ENCODE results near the gene MRPL11. TPM values are rescaled to one million over a fixed set of nuclear protein-coding genes. Genes with fewer than 3 reads are reported as not detected.

MRPL11 gene
- polyA plus RNA-seq, 1 donor (not counting 4 experiments of a cell fraction or from before 2014, with no cell fraction given), result 51.7 TPM

GRCh38 chr11:66473167-66473566 is 34.5 kb upstream of the MRPL11 start:
- dilution Hi-C loops (cut with MboI; ENCODE audit: extremely low pct_ligation_motif_present, low sequenced_read_pairs), result no loop called here
- peaks cover 7% of the 10 kb centered on the region for H3K4me1 ChIP-seq (ENCODE audit: control insufficient read depth, extremely low read depth, insufficient read depth, low read length)
- H4K20me1 ChIP-seq (ENCODE audit: control insufficient read depth, extremely low read depth, insufficient read depth, low read length), result no peaks in the 10 kb centered on the region
- no peak overlapping the region for H3K27ac ChIP-seq (ENCODE audit: control insufficient read depth, insufficient read depth, low read length)
- FAIRE-seq (no peak), DNase-seq (ENCODE audit: low read depth, low spot score) (no peak)
- TF ChIP-seq EZH2 (IDR thresholded peaks at IDR 0.05; ENCODE audit: low read length) (no peak), CTCF (optimal IDR thresholded peaks at IDR 0.05 in 1 of 3, IDR thresholded peaks at IDR 0.05 in 1 of 3, conservative IDR thresholded peaks at IDR 0.05 in 1 of 3; ENCODE audit: extremely low read depth in 1 of 3, insufficient read depth in 2 of 3, low read length in 3 of 3) (no peak)
- no peaks in the 10 kb centered on the region for H3K9me1 ChIP-seq (ENCODE audit: control insufficient read depth, extremely low read depth, insufficient read depth, low read length)
- no peaks in the 10 kb centered on the region for H3K9me3 ChIP-seq (ENCODE audit: control insufficient read depth, low read depth, low read length)
- no peak overlapping the region for H3K4me2 ChIP-seq (ENCODE audit: control insufficient read depth, extremely low read depth, insufficient read depth, low read depth, low read length)
- no peak overlapping the region for H3K4me3 ChIP-seq (ENCODE audit: control insufficient read depth in 2 of 3, extremely low read depth in 1 of 3, insufficient read depth in 2 of 3, low read depth in 1 of 3, low read length in 3 of 3)
- no peak overlapping the region for H3K9ac ChIP-seq (ENCODE audit: control insufficient read depth, extremely low read depth, insufficient read depth, low read length)
- no peaks in the 10 kb centered on the region for H3K27me3 ChIP-seq (ENCODE audit: control insufficient read depth, extremely low read depth, insufficient read depth, low read length)
- H3K79me2 ChIP-seq (ENCODE audit: control insufficient read depth, insufficient read depth, low read length), result no peaks in the 10 kb centered on the region
- H3K36me3 ChIP-seq (ENCODE audit: control insufficient read depth in 2 of 2, extremely low read depth in 1 of 2, insufficient read depth in 2 of 2, low read length in 2 of 2), result peaks cover 7 to 13% of the 10 kb centered on the region in 2 experiments
- no peak overlapping the region for H2AFZ ChIP-seq (ENCODE audit: control insufficient read depth, low read length)

DNA sequence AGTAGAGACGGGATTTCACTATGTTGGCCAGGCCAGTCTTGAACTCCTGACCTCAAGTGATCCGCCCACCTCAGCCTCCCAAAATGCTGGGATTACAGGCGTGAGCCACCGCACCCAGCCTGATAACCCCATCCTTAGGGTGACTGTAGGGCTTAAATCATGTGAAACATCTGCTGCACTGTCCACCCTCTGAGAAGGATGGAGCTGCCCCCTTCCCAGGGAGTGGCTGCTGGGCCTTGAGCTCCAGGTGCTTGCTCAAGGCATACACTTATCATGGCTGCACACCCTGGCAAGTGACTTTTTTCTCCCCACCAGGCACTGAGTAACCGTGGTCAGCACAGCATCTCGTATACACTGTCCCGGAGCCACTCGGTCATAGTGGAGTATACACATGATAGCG is 33.4 kb upstream of the MRPL11 start:
- peaks cover 7 to 13% of the 10 kb centered on the region in 2 experiments for H3K36me3 ChIP-seq (ENCODE audit: control insufficient read depth in 2 of 2, extremely low read depth in 1 of 2, insufficient read depth in 2 of 2, low read length in 2 of 2)

More for the DNA sequence above, 33.4 kb upstream of the MRPL11 start:
- no peaks in the 10 kb centered on the region for H3K79me2 ChIP-seq (ENCODE audit: control insufficient read depth, insufficient read depth, low read length)
- H3K27me3 ChIP-seq (ENCODE audit: control insufficient read depth, extremely low read depth, insufficient read depth, low read length), result no peaks in the 10 kb centered on the region
- peaks cover 14% of the 10 kb centered on the region for H3K4me1 ChIP-seq (ENCODE audit: control insufficient read depth, extremely low read depth, insufficient read depth, low read length)
- H3K4me2 ChIP-seq (ENCODE audit: control insufficient read depth, extremely low read depth, insufficient read depth, low read depth, low read length), result no peak overlapping the region
- dilution Hi-C loops (cut with MboI; ENCODE audit: extremely low pct_ligation_motif_present, low sequenced_read_pairs), result no loop called here
- H3K4me3 ChIP-seq (ENCODE audit: control insufficient read depth in 2 of 3, extremely low read depth in 1 of 3, insufficient read depth in 2 of 3, low read depth in 1 of 3, low read length in 3 of 3), result no peak overlapping the region
- no peak for FAIRE-seq
- H2AFZ ChIP-seq (ENCODE audit: control insufficient read depth, low read length), result no peak overlapping the region
- H3K9me1 ChIP-seq (ENCODE audit: control insufficient read depth, extremely low read depth, insufficient read depth, low read length), result no peaks in the 10 kb centered on the region
- DNase-seq (ENCODE audit: low read depth, low spot score), result no peak
- no peak overlapping the region for H3K27ac ChIP-seq (ENCODE audit: control insufficient read depth, insufficient read depth, low read length)
- TF ChIP-seq EZH2 (IDR thresholded peaks at IDR 0.05; ENCODE audit: low read length), result no peak
- TF ChIP-seq CTCF (optimal IDR thresholded peaks at IDR 0.05 in 1 of 3, IDR thresholded peaks at IDR 0.05 in 1 of 3, conservative IDR thresholded peaks at IDR 0.05 in 1 of 3; ENCODE audit: extremely low read depth in 1 of 3, insufficient read depth in 2 of 3, low read length in 3 of 3), result no peak
- H4K20me1 ChIP-seq (ENCODE audit: control insufficient read depth, extremely low read depth, insufficient read depth, low read length), result no peaks in the 10 kb centered on the region
- H3K9ac ChIP-seq (ENCODE audit: control insufficient read depth, extremely low read depth, insufficient read depth, low read length), result no peak overlapping the region
- H3K9me3 ChIP-seq (ENCODE audit: control insufficient read depth, low read depth, low read length), result no peaks in the 10 kb centered on the region
